ENCODE results near the gene ATG4B.
"Not testable (repeated sequence)": the region's sequence is repeated elsewhere in the genome, so short reads cannot be mapped to it uniquely, and the experiment has no call there.

The ATG4B gene

DNA sequence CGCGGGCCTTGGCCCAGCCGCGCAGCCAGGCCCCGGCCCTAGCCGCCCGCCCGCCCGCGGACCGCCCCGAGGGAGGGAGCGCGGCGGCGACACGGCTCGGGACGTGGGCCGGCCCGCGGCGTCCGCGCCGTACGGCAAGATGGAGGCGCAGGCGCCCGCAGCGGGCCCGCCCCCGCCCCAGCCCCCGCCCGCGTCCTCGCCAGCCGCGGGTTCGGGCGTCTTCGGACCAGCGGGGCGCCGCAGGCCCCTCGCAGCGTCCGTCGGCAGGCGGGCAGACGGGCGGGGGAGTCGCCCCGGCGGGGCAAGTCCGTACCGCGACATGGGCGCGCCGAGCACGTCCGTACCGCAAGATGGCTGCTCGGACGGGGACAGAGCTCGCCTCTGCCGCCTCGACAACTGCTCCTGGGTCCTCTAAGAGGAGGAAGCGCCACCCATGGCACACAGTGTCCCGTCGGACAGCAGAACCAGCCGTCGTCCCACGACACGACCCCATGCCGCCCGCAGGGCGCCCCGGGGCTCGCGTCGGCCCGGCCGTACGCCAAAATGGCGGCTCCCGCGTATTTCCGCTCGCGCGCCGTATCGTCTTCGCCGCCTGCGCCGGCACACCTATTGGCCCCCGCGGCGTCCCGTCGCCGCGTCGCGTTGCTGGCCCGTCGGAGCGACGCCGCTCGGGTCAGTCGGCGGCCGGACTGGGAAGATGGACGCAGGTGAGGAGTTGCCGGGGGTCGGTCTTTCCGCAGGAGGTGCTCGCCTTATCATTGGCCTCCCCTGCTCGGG, at the start of gene ATG4B, which contains the start of gene THAP4:
ATG4B (plus strand) TSS at position 676 of the 777 bp plus-strand sequence; CDS start at position 698, 22 bp downstream.
THAP4 (minus strand) TSS at position 141 of the 777 bp plus-strand sequence. CDS start 141 bp downstream, outside the sequence.
- Histone ChIP-seq H3K4me3 (ENCODE audit: insufficient read depth, low read length, poor library complexity, severe bottlenecking) (peak within 1 kb of the TSS; percentile 86), H3K27ac (ENCODE audit: low read depth, low read length) (peak within 1 kb of the TSS; percentile 85), H2AFZ (ENCODE audit: low read depth, low read length, severe bottlenecking) (peak within 1 kb of the TSS; percentile 91), H3K79me2 (ENCODE audit: insufficient read depth, low read length) (peaks cover 86% of the 10 kb centered on the region), H3K9ac (ENCODE audit: low read length) (peak within 1 kb of the TSS; percentile 95), H3K9me2 (replicated peaks; ENCODE audit: insufficient read depth, low read length) (no peaks in the 10 kb centered on the region), H3K4me2 (ENCODE audit: low read depth, low read length, poor library complexity, severe bottlenecking) (peak within 1 kb of the TSS; percentile 91), H3F3A (ENCODE audit: insufficient read depth) (peaks cover 7% of the 10 kb centered on the region; the same call in 1 of the 2 replicates), H3K9me3 (ENCODE audit: insufficient read depth, low read length) (peaks cover 13% of the 10 kb centered on the region), H3K27me3 (ENCODE audit: low read length) (no peaks in the 10 kb centered on the region), H3K36me3 (ENCODE audit: low read length) (peaks cover 17% of the 10 kb centered on the region), H4K20me1 (ENCODE audit: low read depth, low read length) (no peaks in the 10 kb centered on the region)
- TF ChIP-seq CTCF (IDR thresholded peaks at IDR 0.05; ENCODE audit: insufficient read depth, low read length, poor library complexity, severe bottlenecking) (no peak), EZH2phosphoT487 (conservative IDR thresholded peaks at IDR 0.05; ENCODE audit: low read length) (no peak)

GRCh38 chr2:241589863-241590262, 47.6 kb upstream of the ATG4B start:
- Histone ChIP-seq H3K9me3 (ENCODE audit: insufficient read depth, low read length) (peaks cover 20% of the 10 kb centered on the region; the same call in 1 of the 2 replicates), H3K36me3 (ENCODE audit: low read length) (peaks cover 22% of the 10 kb centered on the region)
- H3K9me2 ChIP-seq (replicated peaks; ENCODE audit: insufficient read depth, low read length), result not testable (repeated sequence)

DNA sequence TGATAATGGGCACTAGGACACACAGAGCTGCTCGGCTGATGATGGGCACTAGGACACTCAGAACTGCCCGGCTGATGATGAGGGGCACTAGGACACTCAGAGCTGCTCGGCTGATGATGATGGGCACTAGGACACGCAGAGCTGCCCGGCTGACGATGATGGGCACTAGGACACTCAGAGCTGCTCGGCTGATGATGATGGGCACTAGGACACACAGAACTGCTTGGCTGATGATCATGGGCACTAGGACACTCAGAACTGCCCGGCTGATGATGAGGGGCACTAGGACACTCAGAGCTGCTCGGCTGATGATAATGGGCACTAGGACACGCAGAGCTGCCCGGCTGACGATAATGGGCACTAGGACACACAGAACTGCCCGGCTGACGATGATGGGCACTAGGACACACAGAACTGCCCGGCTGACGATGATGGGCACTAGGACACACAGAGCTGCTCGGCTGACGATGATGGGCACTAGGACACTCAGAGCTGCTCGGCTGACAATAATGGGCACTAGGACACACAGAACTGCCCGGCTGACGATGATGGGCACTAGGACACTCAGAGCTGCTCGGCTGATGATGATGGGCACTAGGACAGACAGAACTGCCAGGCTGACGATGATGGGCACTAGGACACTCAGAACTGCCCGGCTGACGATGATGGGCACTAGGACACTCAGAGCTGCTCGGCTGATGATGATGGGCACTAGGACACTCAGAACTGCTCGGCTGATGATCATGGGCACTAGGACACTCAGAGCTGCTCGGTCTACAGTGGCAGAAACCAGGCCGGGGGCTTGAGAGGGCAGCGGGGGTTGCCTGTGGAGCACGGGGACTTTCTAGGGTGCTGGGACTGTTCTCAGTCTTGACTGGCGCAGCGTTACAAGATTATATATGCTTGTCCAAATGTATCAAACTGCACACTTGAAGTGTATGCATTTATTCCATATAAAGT, 46.7 kb upstream of the ATG4B start:
- not testable (repeated sequence) for H3K79me2 ChIP-seq (ENCODE audit: insufficient read depth, low read length); H4K20me1 ChIP-seq (ENCODE audit: low read depth, low read length); H2AFZ ChIP-seq (ENCODE audit: low read depth, low read length, severe bottlenecking); H3K9me2 ChIP-seq (replicated peaks; ENCODE audit: insufficient read depth, low read length); H3K27ac ChIP-seq (ENCODE audit: low read depth, low read length); H3F3A ChIP-seq (ENCODE audit: insufficient read depth); H3K4me3 ChIP-seq (ENCODE audit: insufficient read depth, low read length, poor library complexity, severe bottlenecking); H3K4me2 ChIP-seq (ENCODE audit: low read depth, low read length, poor library complexity, severe bottlenecking); H3K27me3 ChIP-seq (ENCODE audit: low read length); H3K9ac ChIP-seq (ENCODE audit: low read length)
- peaks cover 20% of the 10 kb centered on the region; the same call in 1 of the 2 replicates for H3K9me3 ChIP-seq (ENCODE audit: insufficient read depth, low read length)
- H3K36me3 ChIP-seq (ENCODE audit: low read length), result peaks cover 22% of the 10 kb centered on the region

More at GRCh38 chr2:241589863-241590262, 47.6 kb upstream of the ATG4B start:
- not testable (repeated sequence) for H3K9ac ChIP-seq (ENCODE audit: low read length); H3K27me3 ChIP-seq (ENCODE audit: low read length); H4K20me1 ChIP-seq (ENCODE audit: low read depth, low read length); H3K27ac ChIP-seq (ENCODE audit: low read depth, low read length); H3K4me2 ChIP-seq (ENCODE audit: low read depth, low read length, poor library complexity, severe bottlenecking); H3F3A ChIP-seq (ENCODE audit: insufficient read depth); H2AFZ ChIP-seq (ENCODE audit: low read depth, low read length, severe bottlenecking); H3K79me2 ChIP-seq (ENCODE audit: insufficient read depth, low read length); H3K4me3 ChIP-seq (ENCODE audit: insufficient read depth, low read length, poor library complexity, severe bottlenecking)

GRCh38 chr2:241592126-241592845, 45.2 kb upstream of the ATG4B start:
- H3K9me3 ChIP-seq (ENCODE audit: insufficient read depth, low read length), result peaks cover 9% of the 10 kb centered on the region; the same call in 1 of the 2 replicates
- peaks cover 10% of the 10 kb centered on the region; the same call in 1 of the 2 replicates for H3K36me3 ChIP-seq (ENCODE audit: low read length)
- no peak overlapping the region for H2AFZ ChIP-seq (ENCODE audit: low read depth, low read length, severe bottlenecking)
- H3K4me3 ChIP-seq (ENCODE audit: insufficient read depth, low read length, poor library complexity, severe bottlenecking), result no peak overlapping the region
- H3K9ac ChIP-seq (ENCODE audit: low read length), result no peak overlapping the region
- no peak overlapping the region for H3K4me2 ChIP-seq (ENCODE audit: low read depth, low read length, poor library complexity, severe bottlenecking)
- no peaks in the 10 kb centered on the region for H3K27me3 ChIP-seq (ENCODE audit: low read length)
- no peak overlapping the region for H3K27ac ChIP-seq (ENCODE audit: low read depth, low read length)
- no peaks in the 10 kb centered on the region for H3K9me2 ChIP-seq (replicated peaks; ENCODE audit: insufficient read depth, low read length)
- no peaks in the 10 kb centered on the region for H3K79me2 ChIP-seq (ENCODE audit: insufficient read depth, low read length)
- H4K20me1 ChIP-seq (ENCODE audit: low read depth, low read length), result no peaks in the 10 kb centered on the region
- no peaks in the 10 kb centered on the region for H3F3A ChIP-seq (ENCODE audit: insufficient read depth)
- TF ChIP-seq CTCF (IDR thresholded peaks at IDR 0.05; ENCODE audit: insufficient read depth, low read length, poor library complexity, severe bottlenecking), result no peak
- no peak for TF ChIP-seq EZH2phosphoT487 (conservative IDR thresholded peaks at IDR 0.05; ENCODE audit: low read length)
